SK-N-SH (cell line): ENCODE results near the gene HSPB1. TPM values are rescaled to one million over a fixed set of nuclear protein-coding genes. Genes with fewer than 3 reads are reported as not detected.
A peak's percentile ranks its signal among the peaks of the same experiment; 100 is the strongest.

Experiments used
- CTCF ChIA-PET: fragments of 300-600, 350-600 bp; formaldehyde crosslinking; extraction: SDS; loops from one replicate; lab custom pipeline; 2021; lab: Yijun Ruan, JAX
- POLR2A ChIA-PET: fragments of 350-600 bp; sonication (Branson Sonifier 250); formaldehyde crosslinking; extraction: SDS; loops from one replicate; lab custom pipeline; 2020; ENCODE audit warnings: antibody characterized with exemption, inconsistent platforms; lab: Yijun Ruan, JAX
- DNase-seq: peaks from one replicate; pipeline ENCODE4 v3.0.0; 2012
- H2AFZ ChIP-seq: fragments of 200-600 bp; sonication (generic); 2 replicates; pipeline ENCODE4 v1.8.1; 2016; ENCODE audit warnings: antibody characterized with exemption, mild to moderate bottlenecking, low read depth
- H3F3A ChIP-seq: fragments of 200-600 bp; sonication (generic); replicated peaks from 2 replicates; pipeline ENCODE3; 2016; ENCODE audit warnings: antibody characterized with exemption, mild to moderate bottlenecking; ENCODE audit not compliant: insufficient read depth
- H3K27ac ChIP-seq, 2 experiments: fragments of 200-500 bp in 1 of 2; fragments of 200-600 bp in 1 of 2; sonication (Bioruptor generic) in 1 of 2; sonication (generic), shearing (Covaris generic) in 1 of 2; 2 replicates each; pipeline versions ENCODE4 v1.5.1 to v1.6.1; 2014 to 2016; ENCODE audit warnings: low read depth in 2 of 2, inconsistent platforms in 1 of 2, low read length in 1 of 2, mild to moderate bottlenecking in 1 of 2, mixed read lengths in 1 of 2
- H3K27me3 ChIP-seq: fragments of 200-600 bp; sonication (generic), shearing (Covaris generic); 2 replicates; pipeline ENCODE4 v1.6.1; 2016; ENCODE audit warnings: mixed run types; ENCODE audit not compliant: insufficient read depth
- H3K36me3 ChIP-seq, 2 experiments: fragments of 200-500 bp in 1 of 2; fragments of 200-600 bp in 1 of 2; sonication (Bioruptor generic) in 1 of 2; sonication (generic) in 1 of 2; replicated peaks in 1 of 2; 2 replicates each; pipeline versions ENCODE3 to v1.5.1; 2014 to 2016; ENCODE audit warnings: low read length in 1 of 2, mild to moderate bottlenecking in 1 of 2; ENCODE audit not compliant: insufficient read depth in 2 of 2, control insufficient read depth in 1 of 2
- H3K4me1 ChIP-seq, 2 experiments: fragments of 200-500 bp in 1 of 2; fragments of 200-600 bp in 1 of 2; sonication (Bioruptor generic) in 1 of 2; sonication (generic), shearing (Covaris generic) in 1 of 2; 2 replicates each; pipeline versions ENCODE4 v1.5.1 to v1.6.1; 2014 to 2016; ENCODE audit warnings: low read depth in 1 of 2, low read length in 1 of 2, mixed run types in 1 of 2; ENCODE audit not compliant: insufficient read depth in 2 of 2, control insufficient read depth in 1 of 2
- H3K4me2 ChIP-seq: fragments of 200-600 bp; sonication (generic), shearing (Covaris generic); 2 replicates; pipeline ENCODE4 v1.6.1; 2017; ENCODE audit warnings: mixed run types
- H3K4me3 ChIP-seq, 2 experiments: fragments of 200-500 bp in 1 of 2; fragments of 200-600 bp in 1 of 2; sonication (Bioruptor generic) in 1 of 2; sonication (generic), shearing (Covaris generic) in 1 of 2; 2 replicates each; pipeline versions ENCODE4 v1.5.1 to v1.8.1; 2014 to 2016; ENCODE audit warnings: low read depth in 2 of 2, inconsistent platforms in 1 of 2, low read length in 1 of 2, mild to moderate bottlenecking in 1 of 2, mixed read lengths in 1 of 2, moderate library complexity in 1 of 2
- H3K79me2 ChIP-seq: fragments of 200-600 bp; sonication (generic); 2 replicates; pipeline ENCODE4 v1.8.1; 2017; ENCODE audit warnings: mild to moderate bottlenecking; ENCODE audit not compliant: insufficient read depth
- H3K9ac ChIP-seq: fragments of 200-600 bp; sonication (generic); 2 replicates; pipeline ENCODE4 v1.6.1; 2017; ENCODE audit warnings: mixed run types
- H3K9me2 ChIP-seq: fragments of 200-600 bp; sonication (generic); 2 replicates; pipeline ENCODE4 v1.6.1; 2017; ENCODE audit warnings: mixed run types
- H3K9me3 ChIP-seq: fragments of 200-600 bp; sonication (generic); 2 replicates; pipeline ENCODE4 v1.6.1; 2017; ENCODE audit warnings: mixed run types, mild to moderate bottlenecking, moderate library complexity
- H4K20me1 ChIP-seq: fragments of 200-600 bp; sonication (generic); 2 replicates; pipeline ENCODE4 v1.6.1; 2017; ENCODE audit warnings: mild to moderate bottlenecking, mixed run types; ENCODE audit not compliant: insufficient read depth
- EZH2phosphoT487 ChIP-seq: fragments of 200-600 bp; sonication (generic); IDR thresholded peaks from 2 replicates; pipeline ENCODE4 v1.6.1; 2017; ENCODE audit warnings: low read depth, mixed run types, mild to moderate bottlenecking, antibody characterized with exemption, moderate library complexity, borderline replicate concordance
- FOSL2 ChIP-seq: IDR thresholded peaks from 2 replicates; pipeline ENCODE4 v1.4.0; 2012; ENCODE audit warnings: low read depth, mild to moderate bottlenecking, moderate library complexity, borderline replicate concordance
- MXI1 ChIP-seq: IDR thresholded peaks from 2 replicates; pipeline ENCODE4 v1.6.1; 2012; ENCODE audit warnings: mild to moderate bottlenecking, low read depth, low read length, improper control_type of control experiment
- REST ChIP-seq: IDR thresholded peaks from 2 replicates; pipeline ENCODE4 v1.6.1; 2012; ENCODE audit warnings: mild to moderate bottlenecking, low read depth, low read length, moderate library complexity
- TEAD4 ChIP-seq: IDR thresholded peaks from 2 replicates; pipeline ENCODE4 v1.4.0; 2012; ENCODE audit warnings: mild to moderate bottlenecking, borderline replicate concordance; ENCODE audit not compliant: insufficient read depth
- USF1 ChIP-seq: IDR thresholded peaks from 2 replicates; pipeline ENCODE4 v1.4.0; 2012; ENCODE audit warnings: low read depth, borderline replicate concordance
- WGBS: methylation state at CpG from one replicate; pipeline ENCODE4 v1.1.6; 2017; ENCODE audit warnings: low lambda C conversion rate; 5-methylcytosine and 5-hydroxymethylcytosine counted together
- polyA plus RNA-seq, 3 experiments: library from polyadenylated mRNA; depleted of rRNA; stranded (reverse); fragments of >200 nt; gene quantifications; 2 replicates each; pipeline ENCODE4 v1.2.3, GENCODE V29; 2012
- TF ChIP-seq, protein P1 (sequence below): fragments of 150-350 bp; IDR thresholded peaks from 2 replicates; pipeline ENCODE4 v1.6.1; 2016; ENCODE audit warnings: mild to moderate bottlenecking, low read depth, low read length

HSPB1 gene
- polyA plus RNA-seq, 1 of the 3 experiments (the other 2 are of a cell fraction): 824 TPM

DNA sequence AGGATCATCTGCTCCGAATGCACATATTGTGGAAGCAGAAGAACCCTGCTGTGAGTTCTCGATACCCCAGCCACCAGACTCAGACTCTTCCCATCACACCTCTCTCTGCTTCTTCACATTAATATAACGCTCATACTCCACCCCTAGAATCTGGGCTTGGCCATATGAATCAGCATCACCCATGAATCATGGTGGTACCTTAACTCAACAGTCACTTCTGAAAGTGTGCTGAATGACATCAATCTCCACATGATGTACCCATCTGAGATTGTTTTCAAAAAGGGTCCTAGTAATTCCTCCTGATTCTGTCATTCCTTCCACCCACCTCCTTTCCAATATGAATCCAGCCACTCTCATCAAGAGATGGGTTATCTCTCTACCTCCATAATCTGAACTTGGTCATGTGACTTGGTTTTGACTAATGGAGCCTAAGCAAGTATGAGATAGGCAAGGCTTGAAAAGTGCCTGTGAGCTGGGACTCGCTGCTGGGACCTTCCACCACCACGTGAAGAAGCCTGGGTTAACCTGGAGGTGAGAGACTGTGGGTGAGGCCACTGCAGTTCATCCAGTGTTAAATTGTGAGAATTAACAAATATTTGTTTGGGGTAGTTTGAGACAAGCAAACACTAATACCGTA is 40.9 kb downstream of the HSPB1 start:
- DNase-seq: no peak
- CTCF ChIA-PET: interaction anchor here (0.9 to 1.4 kb wide), 3 partner anchors 10 to 12 kb away, joined by 3 read pairs; no protein-coding TSS in a partner anchor
- H3K36me3 ChIP-seq: peaks cover 62 to 89% of the 10 kb centered on the region in 2 experiments

More for the DNA sequence above, 40.9 kb downstream of the HSPB1 start:
- Histone ChIP-seq H2AFZ (no peak overlapping the region), H3K27ac (no peak overlapping the region), H3K4me3 (no peak overlapping the region), H4K20me1 (peaks cover 99% of the 10 kb centered on the region), H3K9me3 (no peaks in the 10 kb centered on the region), H3K4me2 (no peak overlapping the region), H3K27me3 (no peaks in the 10 kb centered on the region), H3K4me1 (peaks cover 5 to 13% of the 10 kb centered on the region in 2 experiments), H3K9ac (no peak overlapping the region), H3K9me2 (no peaks in the 10 kb centered on the region), H3F3A (peaks cover 51% of the 10 kb centered on the region), H3K79me2 (peaks cover 100% of the 10 kb centered on the region)
- TF ChIP-seq TEAD4 (no peak), EZH2phosphoT487 (no peak), MXI1 (no peak), USF1 (peak; percentile 42; the same call in 1 of the 2 replicates), REST (no peak), FOSL2 (peak; percentile 29; the same call in 1 of the 2 replicates)
- TF ChIP-seq, protein P1, sequence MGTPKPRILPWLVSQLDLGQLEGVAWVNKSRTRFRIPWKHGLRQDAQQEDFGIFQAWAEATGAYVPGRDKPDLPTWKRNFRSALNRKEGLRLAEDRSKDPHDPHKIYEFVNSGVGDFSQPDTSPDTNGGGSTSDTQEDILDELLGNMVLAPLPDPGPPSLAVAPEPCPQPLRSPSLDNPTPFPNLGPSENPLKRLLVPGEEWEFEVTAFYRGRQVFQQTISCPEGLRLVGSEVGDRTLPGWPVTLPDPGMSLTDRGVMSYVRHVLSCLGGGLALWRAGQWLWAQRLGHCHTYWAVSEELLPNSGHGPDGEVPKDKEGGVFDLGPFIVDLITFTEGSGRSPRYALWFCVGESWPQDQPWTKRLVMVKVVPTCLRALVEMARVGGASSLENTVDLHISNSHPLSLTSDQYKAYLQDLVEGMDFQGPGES: no peak
- POLR2A ChIA-PET: interaction anchor here (1.1 kb wide), 1 partner anchor 15 kb away, joined by 6 read pairs; the partner anchor contains the start of gene YWHAG
- 93% methylated on average over 6 of the region's 6 CpGs for WGBS
